Kidney (tissue), 14 donors: ENCODE data around the gene TCERG1L. TPM values are rescaled to one million over a fixed set of nuclear protein-coding genes. Genes with fewer than 3 reads are reported as not detected.
A peak's percentile ranks its signal among the peaks of the same experiment; 100 is the strongest.

ENCODE experiments used
- DNase-seq, 5 donors: peaks; one replicate each; pipeline ENCODE4 v3.0.0-alpha.2; 2013 to 2020
- FAIRE-seq: peaks from 2 replicates; lab custom pipeline; 2012; peaks lifted over from hg19 to GRCh38; lab: Jason Lieb, UNC
- H3K27ac ChIP-seq, 2 donors: one replicate each; pipeline ENCODE4 v1.7.0; 2013; ENCODE audit warnings: low read depth in 2 of 2, low read length in 2 of 2, inconsistent platforms in 1 of 2
- H3K27me3 ChIP-seq: one replicate; pipeline ENCODE4 v1.7.1; 2013; ENCODE audit warnings: low read length, inconsistent platforms; ENCODE audit not compliant: control insufficient read depth, insufficient read depth
- H3K36me3 ChIP-seq, 3 donors: one replicate each; pipeline versions ENCODE4 v1.7.0 to v1.7.1; 2013; ENCODE audit warnings: low read length in 3 of 3, control low read depth in 1 of 3, inconsistent platforms in 1 of 3; ENCODE audit not compliant: insufficient read depth in 3 of 3, control insufficient read depth in 2 of 3
- H3K4me1 ChIP-seq, 3 donors: one replicate each; pipeline versions ENCODE4 v1.7.0 to v1.7.1; 2013; ENCODE audit warnings: low read length in 3 of 3, inconsistent platforms in 1 of 3, low read depth in 1 of 3; ENCODE audit not compliant: control insufficient read depth in 2 of 3, insufficient read depth in 2 of 3
- H3K4me3 ChIP-seq, 3 donors: one replicate each; pipeline versions ENCODE4 v1.7.0 to v1.8.1; 2013; ENCODE audit warnings: low read length in 3 of 3, control low read depth in 1 of 3, inconsistent platforms in 1 of 3
- H3K9ac ChIP-seq, 3 donors: one replicate each; pipeline versions ENCODE4 v1.7.0 to v1.7.1; 2013; ENCODE audit warnings: low read length in 3 of 3, control low read depth in 1 of 3, inconsistent platforms in 1 of 3
- H3K9me3 ChIP-seq, 3 donors: one replicate each; pipeline versions ENCODE4 v1.7.0 to v1.7.1; 2013; ENCODE audit warnings: low read length in 3 of 3, control low read depth in 1 of 3, inconsistent platforms in 1 of 3; ENCODE audit not compliant: control insufficient read depth in 2 of 3, insufficient read depth in 1 of 3
- CTCF ChIP-seq: IDR thresholded peaks from 3 replicates; pipeline ENCODE4 v1.5.1; 2012; ENCODE audit warnings: mild to moderate bottlenecking, moderate library complexity, borderline replicate concordance; ENCODE audit not compliant: insufficient read depth; ENCODE audit errors: extremely low read depth
- intact Hi-C: fragments of 100-400 bp; cut with DNase I; formaldehyde crosslinking; loops from one replicate; pipeline ENCODE4 v1.11.1; 2022
- polyA plus RNA-seq: library from polyadenylated mRNA; stranded (reverse); fragments of 350-450 nt; fragmentation: Illumina TruSeq; extraction: RNeasy Lipid Tissue Mini Kit (QIAGEN cat#74804); gene quantifications from one replicate; pipeline ENCODE4 v1.2.3, GENCODE V29; 2014; ENCODE audit warnings: low read depth, low replicate concordance; ENCODE audit not compliant: insufficient read depth
- total RNA-seq: library from RNA; stranded (reverse); fragmentation: NEBNext Ultra II Directional; extraction: Animal tissue kit (Norgen Biotek cat#: 25700); gene quantifications from one replicate; pipeline ENCODE4 v1.2.1, GENCODE V29; 2021
- donor health status: control.
- donor health status: control.
- donor health status: control.
- donor health status: control.
- donor health status: control.
- donor health status: DM: yes; HTN: yes; CAD: no.
- donor health status: Normal renal cell carcinoma (clear cell type).

TCERG1L gene
- total and polyA plus RNA-seq, 2 donors from 2014 or later = not detected

- Histone ChIP-seq H3K9me3 (no peaks in the 10 kb centered on the region), H3K4me1 (peaks cover 0 to 2% (median 0%) of the 10 kb centered on the region in 3 donors), H3K4me3 (no peak overlapping the region), H3K27me3 (peaks cover 5% of the 10 kb centered on the region), H3K27ac (no peak overlapping the region), H3K36me3 (no peaks in the 10 kb centered on the region), H3K9ac (no peak overlapping the region)
- intact Hi-C loops = no loop called here
- DNase-seq (peak; percentile 74 to 88 (median 85)), FAIRE-seq (no peak)
- no peak for TF ChIP-seq CTCF
These were observed 936 bp upstream of the TCERG1L start for GRCh38 chr10:131312478-131312836.

GRCh38 chr10:131311402-131311660, 190 bp downstream of the TCERG1L start:
- Histone ChIP-seq H3K27ac (no peak overlapping the region), H3K36me3 (no peaks in the 10 kb centered on the region), H3K9me3 (no peaks in the 10 kb centered on the region), H3K27me3 (peaks cover 5% of the 10 kb centered on the region), H3K9ac (no peak overlapping the region), H3K4me3 (no peak overlapping the region), H3K4me1 (peaks cover 0 to 2% (median 0%) of the 10 kb centered on the region in 3 donors)
- intact Hi-C loops = no loop called here
- FAIRE-seq (no peak), DNase-seq (no peak)
- no peak for TF ChIP-seq CTCF

- Histone ChIP-seq H3K27me3 (peaks cover 5% of the 10 kb centered on the region), H3K9me3 (no peaks in the 10 kb centered on the region), H3K27ac (no peak overlapping the region), H3K4me3 (no peak overlapping the region), H3K9ac (no peak overlapping the region), H3K4me1 (peaks cover 0 to 2% (median 0%) of the 10 kb centered on the region in 3 donors), H3K36me3 (no peaks in the 10 kb centered on the region)
- peak in 4 of 5 donors; percentile 36 to 65 (median 40) for DNase-seq
- intact Hi-C loops = no loop called here
- FAIRE-seq = no peak
- TF ChIP-seq CTCF = no peak
These were observed 745 bp downstream of the TCERG1L start for GRCh38 chr10:131310551-131311401.

GRCh38 chr10:131310142-131310541, 1.4 kb downstream of the TCERG1L start:
- Histone ChIP-seq H3K9me3 (no peaks in the 10 kb centered on the region), H3K27me3 (peaks cover 5% of the 10 kb centered on the region), H3K4me1 (peaks cover 0 to 2% (median 0%) of the 10 kb centered on the region in 3 donors), H3K9ac (no peak overlapping the region), H3K4me3 (no peak overlapping the region), H3K36me3 (no peaks in the 10 kb centered on the region), H3K27ac (no peak overlapping the region)
- TF ChIP-seq CTCF = no peak
- no peak for FAIRE-seq
- intact Hi-C loops = no loop called here
- DNase-seq = peak in 2 of 5 donors; percentile 16 to 23
